ENCODE measurements around the gene MVB12B.

DNA sequence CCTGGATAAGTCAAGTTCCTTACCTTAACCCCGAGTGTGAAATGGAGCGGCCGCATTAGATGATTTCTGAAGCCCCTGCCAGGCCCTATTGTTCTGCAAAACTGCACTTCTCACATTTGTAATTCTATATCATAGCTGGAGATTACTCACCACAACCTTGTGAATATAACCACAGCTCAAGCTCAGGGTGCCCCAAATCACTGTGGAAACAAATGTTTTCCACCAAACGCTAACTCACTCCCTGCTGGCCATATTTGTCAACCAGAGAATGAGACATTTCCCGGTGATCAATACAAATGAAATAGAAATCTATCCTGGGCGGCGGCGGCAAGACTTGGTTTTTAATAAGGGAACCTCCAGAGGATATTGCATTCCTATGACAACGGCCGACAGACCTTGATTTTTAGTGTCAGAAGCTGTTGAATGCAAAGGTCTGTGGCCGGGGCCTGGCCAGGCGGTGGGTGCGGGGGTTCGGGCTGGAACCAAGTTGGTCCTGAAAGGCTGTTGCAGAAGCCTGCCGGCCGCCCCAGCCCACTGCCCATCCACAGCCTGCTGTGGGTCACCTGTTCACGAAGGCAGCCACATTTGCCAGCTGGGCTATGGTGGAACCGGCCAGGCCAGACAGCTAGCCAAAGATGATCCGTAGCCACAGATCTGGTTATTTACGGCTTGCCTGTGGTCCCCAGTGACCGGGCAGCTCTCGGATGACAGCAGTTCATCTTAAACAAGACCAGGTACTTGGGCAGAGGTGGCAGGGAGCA lies 193.2 kb downstream of the MVB12B start:
- no peak for TF ChIP-seq POLR2A (IDR thresholded peaks at IDR 0.05)
- TF ChIP-seq EP300 (IDR thresholded peaks at IDR 0.05) = no peak

All from tibial nerve (tissue), 3 donors.